Stomach (tissue), 4 donors: ENCODE results near the gene CYP4F2.
"Not testable (repeated sequence)": the region's sequence is repeated elsewhere in the genome, so short reads cannot be mapped to it uniquely, and the experiment has no call there.

Experiments
- EP300 ChIP-seq: sonication (generic); formaldehyde crosslinking; IDR thresholded peaks from one replicate; pipeline ENCODE4 v1.6.1; 2017; ENCODE audit warnings: antibody characterized with exemption
- POLR2A ChIP-seq, 4 donors: fragments of 450-650 bp; IDR thresholded peaks; one replicate each; pipeline ENCODE4 v1.6.1; 2016; ENCODE audit warnings: antibody characterized with exemption in 4 of 4, control low read depth in 2 of 4, mild to moderate bottlenecking in 1 of 4, moderate library complexity in 1 of 4
- TF ChIP-seq, protein P1 (sequence below), 7 experiments: fragments of 450-650 bp in 4 of 7; fragments of 200-600 bp in 3 of 7; sonication (generic) in 3 of 7; IDR thresholded peaks; one replicate each; pipeline ENCODE4 v1.5.1; 2016 to 2019; ENCODE audit warnings: antibody characterized with exemption in 7 of 7, control low read depth in 2 of 7, mild to moderate bottlenecking in 1 of 7

- TF ChIP-seq, protein P1, sequence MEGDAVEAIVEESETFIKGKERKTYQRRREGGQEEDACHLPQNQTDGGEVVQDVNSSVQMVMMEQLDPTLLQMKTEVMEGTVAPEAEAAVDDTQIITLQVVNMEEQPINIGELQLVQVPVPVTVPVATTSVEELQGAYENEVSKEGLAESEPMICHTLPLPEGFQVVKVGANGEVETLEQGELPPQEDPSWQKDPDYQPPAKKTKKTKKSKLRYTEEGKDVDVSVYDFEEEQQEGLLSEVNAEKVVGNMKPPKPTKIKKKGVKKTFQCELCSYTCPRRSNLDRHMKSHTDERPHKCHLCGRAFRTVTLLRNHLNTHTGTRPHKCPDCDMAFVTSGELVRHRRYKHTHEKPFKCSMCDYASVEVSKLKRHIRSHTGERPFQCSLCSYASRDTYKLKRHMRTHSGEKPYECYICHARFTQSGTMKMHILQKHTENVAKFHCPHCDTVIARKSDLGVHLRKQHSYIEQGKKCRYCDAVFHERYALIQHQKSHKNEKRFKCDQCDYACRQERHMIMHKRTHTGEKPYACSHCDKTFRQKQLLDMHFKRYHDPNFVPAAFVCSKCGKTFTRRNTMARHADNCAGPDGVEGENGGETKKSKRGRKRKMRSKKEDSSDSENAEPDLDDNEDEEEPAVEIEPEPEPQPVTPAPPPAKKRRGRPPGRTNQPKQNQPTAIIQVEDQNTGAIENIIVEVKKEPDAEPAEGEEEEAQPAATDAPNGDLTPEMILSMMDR (IDR thresholded peaks at IDR 0.05): not testable (repeated sequence)
- TF ChIP-seq EP300; POLR2A (IDR thresholded peaks at IDR 0.05): not testable (repeated sequence)
Observed at GRCh38 chr19:15843894-15844222, 54.0 kb downstream of the CYP4F2 start.
